Hypothalamus (tissue), 51 donors: ENCODE measurements around the gene NCAPD3.
"Not testable (repeated sequence)": the region's sequence is repeated elsewhere in the genome, so short reads cannot be mapped to it uniquely, and the experiment has no call there.

Experiments
- DNase-seq, 51 donors: peaks; one replicate each; lab custom pipeline; 2025; lab: John Stamatoyannopoulos, UW

The NCAPD3 gene

DNA sequence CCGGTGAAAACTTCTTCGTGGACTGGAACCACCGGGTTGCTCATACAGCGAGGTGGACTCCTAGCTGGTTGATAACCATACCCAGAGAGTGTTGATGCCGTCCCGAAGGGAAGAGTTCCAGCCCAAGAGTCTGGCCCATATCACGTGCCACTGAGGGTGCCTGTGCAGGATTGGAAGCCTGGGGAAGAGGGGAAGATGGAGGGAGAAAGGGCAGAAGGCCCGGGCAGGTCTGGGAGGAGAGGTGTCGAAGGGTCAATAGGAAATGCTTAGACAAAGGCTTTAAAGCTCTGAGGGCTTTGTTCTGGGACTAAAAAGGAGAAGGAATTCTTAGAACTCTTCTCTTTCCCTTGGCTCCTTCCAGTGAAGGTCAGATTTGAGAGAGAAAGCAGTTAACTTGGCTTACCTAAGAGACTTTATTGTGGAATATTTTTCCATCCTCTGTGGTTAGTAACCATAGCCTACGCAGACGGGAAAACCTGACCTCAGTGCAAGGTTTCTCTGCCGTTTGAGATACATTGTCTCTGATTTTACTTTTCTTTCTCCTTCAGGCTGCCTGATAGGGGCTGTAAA, 84.4 kb downstream of the NCAPD3 start:
- DNase-seq: peak in 1 of 51 donors; percentile 26

DNA sequence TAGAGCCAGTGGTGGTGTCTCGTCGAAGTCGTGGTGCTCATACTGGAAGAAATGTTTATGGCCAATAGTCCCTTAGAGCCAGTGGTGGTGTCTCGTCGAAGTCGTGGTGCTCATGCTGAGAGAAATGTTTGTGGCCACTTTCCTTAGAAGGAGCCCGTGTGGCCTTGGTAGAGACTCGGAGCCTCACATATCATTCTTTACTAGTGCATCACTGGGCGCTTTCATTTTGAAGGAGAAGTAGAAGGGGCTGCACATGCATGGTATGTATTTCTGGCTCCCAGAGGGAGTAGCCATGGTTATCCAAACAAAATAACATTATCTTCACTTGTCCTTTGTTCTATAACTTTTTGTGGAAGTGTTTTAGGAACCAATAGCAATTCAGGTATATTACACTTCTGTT, 85.4 kb downstream of the NCAPD3 start:
- no peak for DNase-seq

DNA sequence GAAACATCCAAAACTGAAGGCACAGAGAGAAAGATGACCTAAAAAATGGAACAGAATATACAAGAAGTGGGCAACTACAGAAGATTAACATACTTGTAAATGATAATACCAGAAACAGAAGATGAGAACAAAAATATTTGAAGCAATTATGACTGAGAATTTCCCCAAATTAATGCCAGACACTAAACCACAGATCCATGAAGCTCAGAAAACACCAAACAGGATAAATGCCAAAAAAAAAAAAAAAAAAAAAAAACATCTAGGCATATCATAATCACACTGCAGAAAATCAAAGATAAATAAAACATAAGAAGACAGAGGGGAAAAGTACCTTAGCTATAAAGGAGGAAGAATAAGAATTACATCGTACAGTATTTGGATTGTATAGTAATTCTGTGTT, 89.6 kb downstream of the NCAPD3 start:
- no peak for DNase-seq

DNA sequence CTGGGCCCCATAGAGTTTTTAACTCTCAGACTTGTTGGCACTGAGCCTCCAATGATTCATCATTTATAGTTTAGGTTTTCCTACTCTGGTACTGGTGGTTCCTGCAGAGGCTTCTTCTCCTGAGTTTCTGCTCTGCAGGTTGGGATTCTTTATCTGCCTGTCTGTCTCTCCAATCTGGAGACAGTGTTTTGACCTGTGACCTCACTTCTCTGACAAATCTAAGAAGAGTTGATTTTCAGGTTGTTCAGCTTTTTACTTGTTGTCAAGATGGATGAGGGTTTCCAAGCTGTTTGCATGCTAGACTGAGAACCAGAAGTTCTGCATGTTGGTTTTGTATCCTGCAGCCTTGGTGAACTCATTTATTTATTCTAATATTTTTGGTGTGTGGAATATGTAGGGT, 91.0 kb downstream of the NCAPD3 start:
- no peak for DNase-seq

- no peak for DNase-seq
Observed at GRCh38 chr11:134131628-134132244, 92.0 kb downstream of the NCAPD3 start.

DNA sequence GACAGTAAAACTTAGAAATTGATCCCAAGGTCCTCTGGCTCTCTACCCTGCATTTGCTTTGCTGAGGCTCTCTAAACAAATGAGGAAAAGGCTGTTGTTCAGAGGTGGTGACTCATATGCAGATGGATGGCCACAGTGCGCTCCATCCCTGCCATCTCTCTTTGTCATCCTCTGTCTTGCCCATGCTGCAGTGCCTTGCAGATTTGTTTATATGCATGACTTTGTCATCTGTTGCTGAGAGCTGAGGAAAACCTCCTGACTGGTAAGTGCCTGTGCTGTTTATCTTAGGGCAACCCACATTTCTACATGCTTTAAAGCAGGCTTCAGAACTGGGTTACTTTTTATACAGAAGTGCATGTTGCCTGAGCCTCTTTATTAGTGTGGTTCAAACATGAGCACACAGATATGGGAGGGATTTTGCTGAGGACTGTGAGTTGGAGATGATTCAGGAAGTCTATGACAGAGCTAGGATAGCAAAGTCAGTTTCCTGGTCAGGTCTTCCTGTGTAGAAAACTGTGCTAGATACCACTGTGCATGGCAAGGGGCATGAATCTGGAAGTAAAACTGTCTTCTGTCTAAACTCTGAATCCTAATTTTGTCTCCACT, 97.4 kb downstream of the NCAPD3 start:
- DNase-seq: peak in 30 of 51 donors; percentile 20 to 82 (median 51)

DNA sequence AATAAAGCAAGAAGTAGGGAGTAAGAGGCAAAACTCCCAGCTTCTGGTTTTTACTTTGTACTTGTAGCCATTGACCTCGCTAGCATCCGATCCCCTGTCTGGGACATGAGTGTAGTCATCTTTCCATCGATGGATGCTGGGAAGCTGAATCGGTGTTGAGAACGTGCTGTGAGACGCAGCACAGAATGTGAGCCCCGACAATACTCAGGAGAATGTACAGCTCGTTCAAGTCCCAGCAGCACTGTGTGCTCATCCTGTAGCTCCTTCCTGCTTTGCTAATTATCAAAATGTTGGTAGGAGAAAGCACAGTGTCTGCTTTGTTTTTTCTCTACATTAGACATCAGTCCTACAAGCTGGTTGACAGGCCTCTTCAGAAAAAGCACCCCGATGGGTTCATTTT, 98.3 kb downstream of the NCAPD3 start:
- peak in 8 of 51 donors; percentile 13 to 81 (median 35) for DNase-seq

- DNase-seq: peak in 40 of 51 donors; percentile 10 to 81 (median 51)
Observed at GRCh38 chr11:134124660-134125451, 98.9 kb downstream of the NCAPD3 start.

GRCh38 chr11:134120921-134121526, 102.7 kb downstream of the NCAPD3 start:
- peak in 42 of 51 donors; percentile 13 to 86 (median 52) for DNase-seq

GRCh38 chr11:134120143-134120850, 103.5 kb downstream of the NCAPD3 start:
- peak in 26 of 51 donors; percentile 6 to 81 (median 32) for DNase-seq

DNA sequence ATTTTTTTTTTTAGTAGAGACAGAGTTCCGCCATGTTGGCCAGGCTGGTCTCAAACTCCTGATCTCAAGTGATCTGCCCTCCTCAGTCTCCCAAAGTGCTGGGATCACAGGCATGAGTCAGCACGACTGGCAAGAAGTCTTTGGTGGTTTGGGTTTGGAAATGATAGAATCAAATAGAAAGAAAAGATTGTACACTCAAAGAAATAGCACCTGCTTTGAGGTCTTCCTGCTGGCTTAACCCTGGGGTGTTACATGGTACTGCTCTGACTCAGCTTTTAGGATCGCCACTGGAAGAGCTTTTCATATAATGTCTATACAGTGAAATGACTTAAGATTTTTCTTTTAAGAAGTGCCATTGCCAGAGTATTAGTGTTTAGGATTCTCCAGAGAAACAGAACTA, 104.7 kb downstream of the NCAPD3 start:
- no peak for DNase-seq

DNA sequence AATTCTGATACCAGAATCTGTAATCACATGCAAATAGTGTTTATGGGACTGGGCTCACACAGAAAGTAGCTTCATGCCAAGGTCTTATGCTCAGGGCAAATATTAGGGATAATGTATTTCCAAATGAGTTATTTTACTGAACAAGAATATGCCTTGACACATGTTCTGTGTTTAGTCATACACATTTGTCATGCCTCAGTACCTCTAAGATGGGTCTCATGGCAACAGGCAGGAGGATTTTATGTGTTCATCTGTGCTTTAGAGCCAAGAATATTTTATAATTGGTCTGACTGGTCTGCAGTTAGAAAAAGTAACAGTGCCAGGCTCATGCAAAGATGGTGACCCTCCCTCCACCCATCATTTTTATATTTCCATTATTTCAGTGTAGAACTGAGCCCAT, 105.8 kb downstream of the NCAPD3 start:
- DNase-seq: no peak

DNA sequence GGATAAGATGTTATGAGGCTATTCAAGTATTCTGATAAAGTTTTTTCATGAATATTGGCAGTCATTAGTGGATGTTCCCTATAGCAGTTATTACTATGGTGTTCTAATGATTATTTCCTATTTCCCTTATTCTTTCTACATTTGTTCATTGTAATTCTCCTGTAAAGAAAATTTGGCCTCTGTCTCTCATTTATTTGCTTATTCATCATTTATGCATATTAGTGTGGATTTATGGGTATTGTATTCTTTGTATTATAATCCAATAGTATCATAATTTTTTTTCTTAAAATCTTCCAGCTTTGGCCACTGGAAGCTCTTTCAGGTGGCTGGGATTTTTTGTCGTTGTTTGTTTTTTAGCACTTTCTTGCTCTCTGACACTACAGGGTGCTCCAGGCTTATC, 107.6 kb downstream of the NCAPD3 start:
- no peak for DNase-seq

GRCh38 chr11:134113787-134114186, 110.0 kb downstream of the NCAPD3 start:
- DNase-seq: not testable (repeated sequence)

DNA sequence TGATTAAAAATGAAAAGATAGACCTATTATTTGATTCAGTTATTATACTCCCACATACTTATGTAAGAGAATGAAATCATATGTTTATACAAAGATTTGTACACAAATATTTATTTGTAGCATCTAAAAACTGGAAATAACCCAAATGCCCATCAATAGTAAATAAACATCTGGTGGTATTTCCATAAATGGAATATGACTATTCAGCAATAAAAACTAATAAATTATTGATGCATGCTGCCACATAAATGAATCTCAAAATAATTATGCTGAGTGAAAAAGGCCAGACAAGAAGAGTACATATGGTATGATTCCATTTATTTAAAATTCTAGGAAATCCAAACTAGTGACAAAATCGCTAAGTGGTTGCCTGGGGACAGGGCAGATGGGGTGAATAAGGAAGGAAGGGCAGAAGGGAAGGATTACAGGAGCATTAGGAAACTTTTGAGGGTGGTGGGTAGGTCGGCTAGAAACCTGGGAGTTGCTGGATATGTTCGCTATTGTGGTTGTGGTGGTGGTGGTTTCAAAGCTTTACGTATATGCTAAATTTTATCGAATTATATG, 113.4 kb downstream of the NCAPD3 start:
- DNase-seq: no peak
